Measurements from ENCODE around the gene KCNE3. TPM values are rescaled to one million over a fixed set of nuclear protein-coding genes. Genes with fewer than 3 reads are reported as not detected.

The KCNE3 gene
- total and polyA plus RNA-seq, 9 of the 15 experiments (the other 6 are each of a cell fraction or from before 2014, with no cell fraction given): 1.6 to 8.7 (median 6.2) TPM

DNA sequence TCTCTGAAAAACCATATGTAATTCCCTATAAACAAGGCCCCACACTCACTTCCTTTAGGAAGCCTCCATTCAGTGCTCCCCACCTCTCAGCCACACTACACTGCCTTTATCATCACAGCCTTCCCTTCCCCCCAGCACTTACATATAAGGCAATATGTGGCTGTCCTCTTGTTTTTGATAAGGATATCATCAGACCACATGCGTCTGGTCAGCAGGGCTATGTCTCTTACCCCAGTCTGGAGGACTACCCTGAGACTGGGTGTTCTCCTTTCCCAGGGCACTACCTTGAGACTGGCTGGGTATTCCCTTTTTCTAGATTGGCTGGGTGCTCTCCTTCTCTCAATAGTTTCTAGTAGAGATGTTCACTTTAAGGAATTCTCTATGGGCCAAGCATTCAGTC is 7.8 kb downstream of the KCNE3 start (continued):
- TF ChIP-seq, protein P1, sequence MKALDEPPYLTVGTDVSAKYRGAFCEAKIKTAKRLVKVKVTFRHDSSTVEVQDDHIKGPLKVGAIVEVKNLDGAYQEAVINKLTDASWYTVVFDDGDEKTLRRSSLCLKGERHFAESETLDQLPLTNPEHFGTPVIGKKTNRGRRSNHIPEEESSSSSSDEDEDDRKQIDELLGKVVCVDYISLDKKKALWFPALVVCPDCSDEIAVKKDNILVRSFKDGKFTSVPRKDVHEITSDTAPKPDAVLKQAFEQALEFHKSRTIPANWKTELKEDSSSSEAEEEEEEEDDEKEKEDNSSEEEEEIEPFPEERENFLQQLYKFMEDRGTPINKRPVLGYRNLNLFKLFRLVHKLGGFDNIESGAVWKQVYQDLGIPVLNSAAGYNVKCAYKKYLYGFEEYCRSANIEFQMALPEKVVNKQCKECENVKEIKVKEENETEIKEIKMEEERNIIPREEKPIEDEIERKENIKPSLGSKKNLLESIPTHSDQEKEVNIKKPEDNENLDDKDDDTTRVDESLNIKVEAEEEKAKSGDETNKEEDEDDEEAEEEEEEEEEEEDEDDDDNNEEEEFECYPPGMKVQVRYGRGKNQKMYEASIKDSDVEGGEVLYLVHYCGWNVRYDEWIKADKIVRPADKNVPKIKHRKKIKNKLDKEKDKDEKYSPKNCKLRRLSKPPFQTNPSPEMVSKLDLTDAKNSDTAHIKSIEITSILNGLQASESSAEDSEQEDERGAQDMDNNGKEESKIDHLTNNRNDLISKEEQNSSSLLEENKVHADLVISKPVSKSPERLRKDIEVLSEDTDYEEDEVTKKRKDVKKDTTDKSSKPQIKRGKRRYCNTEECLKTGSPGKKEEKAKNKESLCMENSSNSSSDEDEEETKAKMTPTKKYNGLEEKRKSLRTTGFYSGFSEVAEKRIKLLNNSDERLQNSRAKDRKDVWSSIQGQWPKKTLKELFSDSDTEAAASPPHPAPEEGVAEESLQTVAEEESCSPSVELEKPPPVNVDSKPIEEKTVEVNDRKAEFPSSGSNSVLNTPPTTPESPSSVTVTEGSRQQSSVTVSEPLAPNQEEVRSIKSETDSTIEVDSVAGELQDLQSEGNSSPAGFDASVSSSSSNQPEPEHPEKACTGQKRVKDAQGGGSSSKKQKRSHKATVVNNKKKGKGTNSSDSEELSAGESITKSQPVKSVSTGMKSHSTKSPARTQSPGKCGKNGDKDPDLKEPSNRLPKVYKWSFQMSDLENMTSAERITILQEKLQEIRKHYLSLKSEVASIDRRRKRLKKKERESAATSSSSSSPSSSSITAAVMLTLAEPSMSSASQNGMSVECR (CRISPR knock-in tag; IDR thresholded peaks at IDR 0.05): no peak
- TF ChIP-seq SUPT5H (IDR thresholded peaks at IDR 0.05) (no peak), ZNF253 (CRISPR knock-in tag; conservative IDR thresholded peaks at IDR 0.05) (no peak), KLF13 (tag; IDR thresholded peaks at IDR 0.05; ENCODE audit: borderline replicate concordance, low read depth) (no peak), TEAD1 (CRISPR knock-in tag; IDR thresholded peaks at IDR 0.05) (0 out of 4 replicates have a peak, but pooled peaks of 1 of the 2 experiments have one; percentile 22), ZKSCAN8 (CRISPR knock-in tag; IDR thresholded peaks at IDR 0.05) (no peak), KDM5B (IDR thresholded peaks at IDR 0.05; ENCODE audit: insufficient replicate concordance, low read depth, low read length) (no peak), NFIX (CRISPR knock-in tag; IDR thresholded peaks at IDR 0.05; ENCODE audit: low read depth) (no peak)
- TF ChIP-seq, protein P2, sequence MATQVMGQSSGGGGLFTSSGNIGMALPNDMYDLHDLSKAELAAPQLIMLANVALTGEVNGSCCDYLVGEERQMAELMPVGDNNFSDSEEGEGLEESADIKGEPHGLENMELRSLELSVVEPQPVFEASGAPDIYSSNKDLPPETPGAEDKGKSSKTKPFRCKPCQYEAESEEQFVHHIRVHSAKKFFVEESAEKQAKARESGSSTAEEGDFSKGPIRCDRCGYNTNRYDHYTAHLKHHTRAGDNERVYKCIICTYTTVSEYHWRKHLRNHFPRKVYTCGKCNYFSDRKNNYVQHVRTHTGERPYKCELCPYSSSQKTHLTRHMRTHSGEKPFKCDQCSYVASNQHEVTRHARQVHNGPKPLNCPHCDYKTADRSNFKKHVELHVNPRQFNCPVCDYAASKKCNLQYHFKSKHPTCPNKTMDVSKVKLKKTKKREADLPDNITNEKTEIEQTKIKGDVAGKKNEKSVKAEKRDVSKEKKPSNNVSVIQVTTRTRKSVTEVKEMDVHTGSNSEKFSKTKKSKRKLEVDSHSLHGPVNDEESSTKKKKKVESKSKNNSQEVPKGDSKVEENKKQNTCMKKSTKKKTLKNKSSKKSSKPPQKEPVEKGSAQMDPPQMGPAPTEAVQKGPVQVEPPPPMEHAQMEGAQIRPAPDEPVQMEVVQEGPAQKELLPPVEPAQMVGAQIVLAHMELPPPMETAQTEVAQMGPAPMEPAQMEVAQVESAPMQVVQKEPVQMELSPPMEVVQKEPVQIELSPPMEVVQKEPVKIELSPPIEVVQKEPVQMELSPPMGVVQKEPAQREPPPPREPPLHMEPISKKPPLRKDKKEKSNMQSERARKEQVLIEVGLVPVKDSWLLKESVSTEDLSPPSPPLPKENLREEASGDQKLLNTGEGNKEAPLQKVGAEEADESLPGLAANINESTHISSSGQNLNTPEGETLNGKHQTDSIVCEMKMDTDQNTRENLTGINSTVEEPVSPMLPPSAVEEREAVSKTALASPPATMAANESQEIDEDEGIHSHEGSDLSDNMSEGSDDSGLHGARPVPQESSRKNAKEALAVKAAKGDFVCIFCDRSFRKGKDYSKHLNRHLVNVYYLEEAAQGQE (IDR thresholded peaks at IDR 0.05; ENCODE audit: borderline replicate concordance): no peak
- TF ChIP-seq, protein P2 (CRISPR knock-in tag; IDR thresholded peaks at IDR 0.05; ENCODE audit: low read depth): no peak
- TF ChIP-seq, protein P3, sequence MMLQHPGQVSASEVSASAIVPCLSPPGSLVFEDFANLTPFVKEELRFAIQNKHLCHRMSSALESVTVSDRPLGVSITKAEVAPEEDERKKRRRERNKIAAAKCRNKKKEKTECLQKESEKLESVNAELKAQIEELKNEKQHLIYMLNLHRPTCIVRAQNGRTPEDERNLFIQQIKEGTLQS (IDR thresholded peaks at IDR 0.05): no peak
- TF ChIP-seq, protein P3 (CRISPR knock-in tag; conservative IDR thresholded peaks at IDR 0.05): no peak
